Activated T-cell treated with anti-CD3 and anti-CD28 coated beads, Interleukin-2, amount 50 U/mL, for 24 hours (primary cell): Measurements from ENCODE around the gene FAM193B.
A peak's percentile ranks its signal among the peaks of the same experiment; 100 is the strongest.
"Not testable (repeated sequence)": the region's sequence is repeated elsewhere in the genome, so short reads cannot be mapped to it uniquely, and the experiment has no call there.

Experiments used
- DNase-seq: peaks from one replicate; pipeline ENCODE4 v3.0.0-alpha.2; 2020
- H3K27ac Mint-ChIP-seq: 2 replicates; pipeline ENCODE4 v1.8.0; 2020; ENCODE audit warnings: mild to moderate bottlenecking, mixed read lengths
- H3K27me3 Mint-ChIP-seq: 2 replicates; pipeline ENCODE4 v1.8.0; 2020; ENCODE audit warnings: mixed read lengths
- H3K36me3 Mint-ChIP-seq: 2 replicates; pipeline ENCODE4 v1.8.0; 2020; ENCODE audit warnings: low read depth, mixed read lengths
- H3K4me1 Mint-ChIP-seq: 2 replicates; pipeline ENCODE4 v1.8.0; 2020; ENCODE audit warnings: low read depth, mixed read lengths
- H3K4me3 Mint-ChIP-seq: 2 replicates; pipeline ENCODE4 v1.8.0; 2020; ENCODE audit warnings: mild to moderate bottlenecking, moderate library complexity, mixed read lengths
- H3K9me3 Mint-ChIP-seq: 2 replicates; pipeline ENCODE4 v1.8.0; 2020; ENCODE audit warnings: mixed read lengths

FAM193B gene

DNA sequence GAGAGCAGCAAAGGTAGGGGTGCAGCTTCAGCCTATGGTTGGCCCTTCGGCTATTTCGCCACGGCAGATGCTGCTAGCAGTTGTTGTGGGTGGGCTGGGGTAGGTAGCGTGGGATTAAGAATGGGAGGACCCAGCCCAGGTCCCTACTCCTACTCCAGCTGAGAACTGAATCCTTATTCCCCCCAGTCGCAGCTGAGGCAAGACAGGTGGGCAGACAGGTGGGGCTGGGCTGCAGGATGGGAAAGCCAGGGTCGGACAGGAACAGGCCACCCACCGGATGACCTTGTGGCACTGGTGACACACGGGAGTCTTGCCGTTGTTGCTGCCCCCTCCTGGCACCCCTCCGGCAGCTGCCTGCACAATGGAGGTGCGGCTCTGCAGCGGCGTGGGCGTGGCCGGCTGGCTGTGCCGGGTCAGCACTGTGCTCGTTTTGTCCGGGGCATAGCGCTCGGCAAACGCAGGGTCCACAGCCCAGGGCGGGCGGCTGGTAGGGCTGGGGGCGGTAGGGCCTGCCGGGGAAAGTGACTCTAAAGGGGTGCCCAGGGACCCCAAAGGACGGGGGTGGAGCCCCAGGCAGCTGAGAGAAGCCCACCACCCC is 65.1 kb downstream of the FAM193B start:
- Mint-ChIP-seq H3K9me3 (no peaks in the 10 kb centered on the region), H3K27me3 (no peaks in the 10 kb centered on the region), H3K4me3 (no peak overlapping the region), H3K36me3 (peaks cover 45% of the 10 kb centered on the region), H3K4me1 (peaks cover 16% of the 10 kb centered on the region), H3K27ac (no peak overlapping the region)
- no peak for DNase-seq

GRCh38 chr5:177487975-177488374 is 66.4 kb downstream of the FAM193B start:
- DNase-seq, result no peak
- H3K27me3 Mint-ChIP-seq, result no peaks in the 10 kb centered on the region
- no peak overlapping the region for H3K27ac Mint-ChIP-seq
- no peak overlapping the region for H3K4me3 Mint-ChIP-seq
- H3K9me3 Mint-ChIP-seq, result no peaks in the 10 kb centered on the region
- peaks cover 49% of the 10 kb centered on the region for H3K36me3 Mint-ChIP-seq
- peaks cover 3% of the 10 kb centered on the region for H3K4me1 Mint-ChIP-seq

DNA sequence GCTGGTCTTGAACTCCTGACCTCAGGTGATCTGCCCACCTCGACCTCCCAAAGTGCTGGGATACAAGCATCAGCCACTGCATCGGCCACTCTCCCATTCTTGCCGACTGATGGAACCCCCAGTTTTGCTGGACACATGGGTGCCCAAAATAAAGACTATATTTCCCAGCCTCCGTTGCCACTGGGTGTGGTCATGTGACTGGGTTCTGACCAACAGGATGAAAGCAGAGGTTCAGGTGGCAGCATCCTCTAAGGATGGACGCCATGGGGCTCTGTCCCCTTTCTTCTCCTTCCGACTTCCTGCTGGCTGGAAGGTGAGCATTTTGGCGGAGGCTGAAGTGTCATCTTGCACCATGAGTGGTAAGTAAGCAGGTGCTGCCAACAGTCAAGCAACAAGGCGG is 67.2 kb downstream of the FAM193B start:
- no peak for DNase-seq
- Mint-ChIP-seq H3K27ac (no peak overlapping the region), H3K4me3 (no peak overlapping the region), H3K27me3 (no peaks in the 10 kb centered on the region), H3K4me1 (no peaks in the 10 kb centered on the region), H3K9me3 (no peaks in the 10 kb centered on the region), H3K36me3 (peaks cover 44% of the 10 kb centered on the region)

DNA sequence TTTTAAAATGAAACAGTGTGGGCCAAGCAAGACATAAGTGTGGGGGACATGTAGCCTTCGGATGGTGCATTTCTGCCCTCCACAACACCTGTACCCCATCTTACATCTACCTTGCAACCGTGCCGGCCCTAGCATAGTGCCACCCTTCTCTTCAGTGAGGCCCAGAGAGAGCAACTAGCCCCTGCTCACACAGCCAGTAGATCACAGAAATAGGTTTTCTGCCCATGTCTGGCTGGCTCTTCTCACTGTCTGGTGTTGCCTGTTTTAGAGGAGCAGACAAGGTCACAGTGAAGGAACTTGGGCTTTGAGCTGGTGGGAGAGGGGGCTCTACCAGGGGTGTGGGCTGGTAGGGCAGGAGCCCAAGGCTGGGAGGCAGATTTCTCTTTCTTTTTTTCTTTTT is 68.1 kb downstream of the FAM193B start:
- Mint-ChIP-seq H3K9me3 (no peaks in the 10 kb centered on the region), H3K4me1 (no peaks in the 10 kb centered on the region), H3K27ac (no peak overlapping the region), H3K4me3 (no peak overlapping the region), H3K27me3 (no peaks in the 10 kb centered on the region), H3K36me3 (peaks cover 41% of the 10 kb centered on the region)
- no peak for DNase-seq

DNA sequence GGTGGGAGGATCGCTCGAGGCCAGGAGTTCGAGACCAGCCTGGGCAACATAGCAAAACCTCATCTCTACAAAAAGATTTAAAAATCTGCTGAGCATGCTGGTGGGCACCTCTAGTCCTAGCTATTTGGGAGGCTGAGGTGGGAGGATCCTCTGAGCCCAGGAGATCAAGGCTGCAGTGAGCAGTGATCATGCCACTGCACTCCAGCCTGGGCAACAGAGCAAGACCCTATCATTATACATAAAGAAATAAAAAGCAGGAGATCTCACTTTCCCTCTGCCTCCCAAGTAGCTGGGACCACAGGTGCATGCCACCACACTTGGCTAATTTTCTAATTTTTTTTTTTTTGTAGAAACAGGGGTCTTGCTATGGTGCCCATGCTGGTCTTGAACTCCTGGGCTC is 68.6 kb downstream of the FAM193B start:
- not testable (repeated sequence) for H3K9me3 Mint-ChIP-seq, DNase-seq, H3K4me1 Mint-ChIP-seq, H3K4me3 Mint-ChIP-seq, H3K27me3 Mint-ChIP-seq, H3K27ac Mint-ChIP-seq
- H3K36me3 Mint-ChIP-seq, result peaks cover 38% of the 10 kb centered on the region

- no peak for DNase-seq
- Mint-ChIP-seq H3K4me3 (no peak overlapping the region), H3K36me3 (peaks cover 33% of the 10 kb centered on the region), H3K27me3 (no peaks in the 10 kb centered on the region), H3K4me1 (peaks cover 2% of the 10 kb centered on the region), H3K27ac (no peak overlapping the region), H3K9me3 (no peaks in the 10 kb centered on the region)
Measured at GRCh38 chr5:177484902-177485549, 69.3 kb downstream of the FAM193B start.

DNA sequence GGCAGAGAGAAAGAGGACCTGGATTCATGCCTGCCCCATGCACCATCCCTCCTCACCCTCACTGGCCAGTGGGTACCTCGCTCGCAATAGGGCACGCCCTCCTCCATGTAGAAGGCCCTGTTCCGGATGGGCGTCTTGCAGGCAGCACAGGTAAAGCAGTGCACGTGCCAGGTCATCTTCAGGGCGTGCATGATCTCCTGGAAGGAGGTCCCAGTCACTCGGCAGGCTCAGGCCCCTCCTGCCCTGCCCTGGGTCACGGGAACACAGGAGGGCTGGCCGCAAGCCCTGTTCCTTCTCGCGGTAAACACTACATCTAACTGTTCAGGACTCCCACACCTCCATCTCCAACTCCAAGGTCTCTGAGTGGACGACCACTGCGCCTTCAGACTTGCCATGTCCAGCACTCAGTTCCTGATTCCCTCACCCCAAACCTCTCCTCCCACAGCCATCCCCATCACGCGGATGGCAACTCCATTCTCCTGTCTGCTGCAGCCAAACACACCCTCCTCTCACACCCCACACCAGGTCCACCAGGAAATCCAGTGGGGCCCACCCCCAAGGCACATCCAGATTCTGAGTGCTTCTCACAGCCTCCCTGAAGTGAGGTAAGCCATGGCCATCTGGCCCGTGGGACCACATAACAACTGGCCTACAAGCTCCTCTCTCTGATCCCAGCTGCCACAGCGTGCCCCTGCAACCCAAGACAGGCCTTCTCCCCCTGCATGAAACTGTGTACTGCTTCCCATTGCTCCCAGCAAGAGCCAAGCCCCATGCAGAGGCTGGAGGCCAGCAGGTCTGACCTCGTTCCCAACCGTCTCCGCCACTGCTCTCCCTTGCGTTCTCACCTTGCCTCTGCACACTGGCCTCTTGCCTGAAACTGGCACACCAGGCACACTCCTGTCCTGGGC is 70.1 kb downstream of the FAM193B start:
- H3K4me1 Mint-ChIP-seq, result peaks cover 9% of the 10 kb centered on the region
- H3K4me3 Mint-ChIP-seq, result no peak overlapping the region
- H3K27ac Mint-ChIP-seq, result peak overlapping the region; percentile 7
- H3K9me3 Mint-ChIP-seq, result no peaks in the 10 kb centered on the region
- DNase-seq, result no peak
- peaks cover 29% of the 10 kb centered on the region for H3K36me3 Mint-ChIP-seq
- no peaks in the 10 kb centered on the region for H3K27me3 Mint-ChIP-seq

- Mint-ChIP-seq H3K4me1 (peaks cover 20% of the 10 kb centered on the region), H3K27me3 (no peaks in the 10 kb centered on the region), H3K27ac (no peak overlapping the region), H3K36me3 (peaks cover 22% of the 10 kb centered on the region), H3K9me3 (no peaks in the 10 kb centered on the region), H3K4me3 (no peak overlapping the region)
- no peak for DNase-seq
Measured at GRCh38 chr5:177483042-177483441, 71.3 kb downstream of the FAM193B start.

DNA sequence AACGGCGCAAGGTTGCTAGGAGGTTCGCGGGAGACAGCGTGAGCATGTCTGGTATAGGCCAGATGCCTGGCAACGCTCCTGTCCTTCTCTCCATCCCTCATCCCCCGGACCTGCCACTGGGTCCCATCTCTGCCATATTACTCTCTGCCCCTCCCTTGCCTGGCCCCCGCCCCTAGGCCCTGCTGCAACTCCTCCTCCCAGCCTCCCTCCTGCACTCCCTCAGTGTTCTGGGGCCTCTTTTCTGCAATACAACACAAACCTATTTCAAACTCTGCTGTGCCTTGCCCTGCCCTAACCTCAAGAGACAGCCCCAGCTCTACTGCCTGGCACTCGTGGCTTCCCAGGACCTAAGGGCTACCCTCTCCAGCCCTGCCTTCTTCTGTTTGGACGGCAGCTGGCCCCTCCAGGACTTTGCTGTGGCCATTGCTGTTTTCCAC is 72.0 kb downstream of the FAM193B start:
- Mint-ChIP-seq H3K36me3 (peaks cover 18% of the 10 kb centered on the region), H3K27me3 (no peaks in the 10 kb centered on the region), H3K27ac (no peak overlapping the region), H3K4me3 (no peak overlapping the region), H3K4me1 (peaks cover 26% of the 10 kb centered on the region), H3K9me3 (no peaks in the 10 kb centered on the region)
- no peak for DNase-seq

DNA sequence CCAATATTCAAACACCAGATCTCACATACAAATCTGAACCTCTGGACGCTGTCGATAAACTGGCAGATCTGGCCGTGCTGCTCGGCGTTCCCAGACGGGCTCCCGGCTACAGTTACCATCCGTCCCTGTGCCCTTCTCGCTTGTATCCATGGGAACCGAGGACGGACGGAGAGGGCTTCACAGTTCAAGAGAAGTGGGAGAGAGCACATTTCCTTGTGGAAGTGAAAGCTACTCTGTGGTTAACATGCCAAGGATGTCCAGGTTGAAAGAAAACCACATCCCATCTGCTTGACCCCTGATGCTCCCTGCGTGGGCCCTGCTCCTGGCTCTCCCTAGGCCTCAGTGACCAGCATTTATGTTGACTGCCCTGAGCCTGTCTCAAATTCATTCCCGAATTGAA is 74.6 kb downstream of the FAM193B start:
- Mint-ChIP-seq H3K9me3 (no peaks in the 10 kb centered on the region), H3K27me3 (no peaks in the 10 kb centered on the region), H3K27ac (peak overlapping the region; percentile 96)

DNA sequence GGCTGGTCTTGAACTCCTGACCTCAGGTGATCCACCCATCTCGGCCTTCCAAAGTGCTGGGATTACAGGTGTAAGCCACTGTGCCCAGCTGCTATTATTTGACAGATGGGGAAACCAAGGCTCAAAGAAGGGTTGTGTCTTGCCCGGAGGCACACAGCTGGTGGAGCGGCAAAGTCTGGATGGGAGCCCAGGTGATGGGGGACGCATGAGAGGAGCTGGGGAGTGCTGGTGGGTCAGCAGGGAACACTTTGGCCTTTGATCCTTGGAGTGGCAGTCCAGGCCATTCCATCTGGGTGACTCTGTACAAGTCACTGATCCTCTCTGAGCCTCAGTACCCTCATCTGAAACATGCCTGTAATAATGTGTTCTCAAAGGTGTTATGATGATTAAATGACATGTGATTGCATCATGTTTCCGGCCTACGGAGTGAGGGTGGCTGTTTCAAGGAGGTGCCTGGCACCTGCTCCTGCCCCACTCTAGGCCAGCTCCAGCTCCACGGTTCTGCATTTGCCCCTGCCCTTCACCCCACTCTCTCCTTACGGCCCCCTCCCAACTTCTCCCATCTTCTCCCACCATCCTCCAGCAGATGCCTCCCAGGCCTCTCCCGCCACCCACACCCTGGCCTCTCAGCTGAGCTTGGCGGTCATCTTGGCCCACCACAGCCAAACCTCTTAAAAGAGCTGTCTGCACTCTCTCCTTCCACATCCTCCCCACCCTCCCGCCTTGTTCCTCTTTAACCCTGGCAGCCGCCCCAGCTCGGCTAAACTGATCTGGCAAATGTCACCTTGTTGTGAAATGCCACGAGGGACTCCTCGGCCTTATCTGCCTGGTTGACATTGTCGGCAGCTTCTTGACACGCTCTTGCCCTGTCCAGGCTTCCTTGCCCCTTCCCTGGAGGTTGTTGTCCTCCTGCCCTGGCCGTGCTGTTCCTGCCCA is 75.4 kb downstream of the FAM193B start:
- DNase-seq, result peak; percentile 63
- Mint-ChIP-seq H3K36me3 (peaks cover 9% of the 10 kb centered on the region), H3K27ac (peak overlapping the region; percentile 96), H3K9me3 (no peaks in the 10 kb centered on the region), H3K27me3 (peaks cover 3% of the 10 kb centered on the region), H3K4me3 (peak overlapping the region; percentile 26), H3K4me1 (peaks cover 52% of the 10 kb centered on the region)

More for the DNA sequence above, 74.6 kb downstream of the FAM193B start:
- H3K4me3 Mint-ChIP-seq, result no peak overlapping the region
- H3K36me3 Mint-ChIP-seq, result peaks cover 14% of the 10 kb centered on the region
- H3K4me1 Mint-ChIP-seq, result peaks cover 46% of the 10 kb centered on the region
- DNase-seq, result no peak

- Mint-ChIP-seq H3K27ac (peak overlapping the region; percentile 96), H3K36me3 (peaks cover 4% of the 10 kb centered on the region), H3K4me3 (no peak overlapping the region), H3K9me3 (no peaks in the 10 kb centered on the region), H3K27me3 (peaks cover 5% of the 10 kb centered on the region), H3K4me1 (peaks cover 54% of the 10 kb centered on the region)
- DNase-seq, result no peak
Measured at GRCh38 chr5:177477701-177478477, 76.5 kb downstream of the FAM193B start.

GRCh38 chr5:177476531-177477233 is 77.7 kb downstream of the FAM193B start:
- H3K27me3 Mint-ChIP-seq, result peaks cover 5% of the 10 kb centered on the region
- DNase-seq, result no peak
- H3K27ac Mint-ChIP-seq, result peak overlapping the region; percentile 57
- H3K36me3 Mint-ChIP-seq, result peaks cover 8% of the 10 kb centered on the region
- H3K4me1 Mint-ChIP-seq, result peaks cover 59% of the 10 kb centered on the region
- H3K9me3 Mint-ChIP-seq, result no peaks in the 10 kb centered on the region
- H3K4me3 Mint-ChIP-seq, result no peak overlapping the region
